ENCODE data around the gene TFEB. TPM values are rescaled to one million over a fixed set of nuclear protein-coding genes. Genes with fewer than 3 reads are reported as not detected.

Gene TFEB
- total and polyA plus RNA-seq, 2 donors from 2014 or later: 50.7 to 51.0 TPM

DNA sequence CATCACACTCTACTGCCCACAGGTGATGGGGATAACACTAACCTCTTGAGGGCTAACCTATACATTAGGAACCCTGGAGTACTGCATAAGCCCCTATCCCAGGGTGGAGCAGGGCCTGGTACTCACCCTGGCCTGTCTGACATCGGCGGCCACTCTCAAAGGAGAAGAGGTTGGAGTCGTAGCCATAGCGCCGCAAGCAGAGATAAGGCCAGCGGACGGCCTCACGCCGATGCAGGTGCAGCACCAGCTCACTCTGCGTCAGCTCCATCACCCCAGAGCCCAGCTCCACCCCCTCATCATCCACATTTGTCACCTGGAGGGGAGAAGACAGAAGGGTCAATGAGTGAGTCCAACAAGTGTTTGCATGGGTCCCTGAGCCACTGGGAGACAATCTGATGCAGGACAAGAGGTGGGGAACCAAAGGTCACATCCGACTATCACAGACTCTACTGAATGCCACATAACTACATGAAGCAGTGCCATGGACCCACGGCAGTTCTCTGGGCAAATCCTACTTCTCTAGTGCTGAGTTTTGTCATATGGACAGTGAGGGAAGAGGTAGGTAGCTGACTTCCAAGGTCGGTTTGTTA, 40.0 kb upstream of the TFEB start:
- Histone ChIP-seq H3K9ac (ENCODE audit: low read length in 3 of 3) (no peak overlapping the region), H3K27me3 (ENCODE audit: control insufficient read depth, insufficient read depth, low read length) (no peaks in the 10 kb centered on the region), H3K4me1 (ENCODE audit: control insufficient read depth in 2 of 3, insufficient read depth in 2 of 3, low read depth in 1 of 3, low read length in 3 of 3) (peaks cover 0 to 5% (median 0%) of the 10 kb centered on the region in 3 donors), H3K27ac (ENCODE audit: low read depth in 2 of 2, low read length in 2 of 2) (no peak overlapping the region), H3K9me3 (ENCODE audit: control insufficient read depth in 2 of 3, insufficient read depth in 1 of 3, low read length in 3 of 3) (no peaks in the 10 kb centered on the region), H3K4me3 (ENCODE audit: low read length in 3 of 3) (no peak overlapping the region), H3K36me3 (ENCODE audit: control insufficient read depth in 2 of 3, insufficient read depth in 3 of 3, low read length in 3 of 3) (peaks cover 2 to 27% (median 25%) of the 10 kb centered on the region in 3 donors)
- no peak for FAIRE-seq
- intact Hi-C loops (cut with DNase I): no loop called here
- no peak for DNase-seq
- TF ChIP-seq, protein P1, sequence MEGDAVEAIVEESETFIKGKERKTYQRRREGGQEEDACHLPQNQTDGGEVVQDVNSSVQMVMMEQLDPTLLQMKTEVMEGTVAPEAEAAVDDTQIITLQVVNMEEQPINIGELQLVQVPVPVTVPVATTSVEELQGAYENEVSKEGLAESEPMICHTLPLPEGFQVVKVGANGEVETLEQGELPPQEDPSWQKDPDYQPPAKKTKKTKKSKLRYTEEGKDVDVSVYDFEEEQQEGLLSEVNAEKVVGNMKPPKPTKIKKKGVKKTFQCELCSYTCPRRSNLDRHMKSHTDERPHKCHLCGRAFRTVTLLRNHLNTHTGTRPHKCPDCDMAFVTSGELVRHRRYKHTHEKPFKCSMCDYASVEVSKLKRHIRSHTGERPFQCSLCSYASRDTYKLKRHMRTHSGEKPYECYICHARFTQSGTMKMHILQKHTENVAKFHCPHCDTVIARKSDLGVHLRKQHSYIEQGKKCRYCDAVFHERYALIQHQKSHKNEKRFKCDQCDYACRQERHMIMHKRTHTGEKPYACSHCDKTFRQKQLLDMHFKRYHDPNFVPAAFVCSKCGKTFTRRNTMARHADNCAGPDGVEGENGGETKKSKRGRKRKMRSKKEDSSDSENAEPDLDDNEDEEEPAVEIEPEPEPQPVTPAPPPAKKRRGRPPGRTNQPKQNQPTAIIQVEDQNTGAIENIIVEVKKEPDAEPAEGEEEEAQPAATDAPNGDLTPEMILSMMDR (IDR thresholded peaks at IDR 0.05; ENCODE audit: borderline replicate concordance, extremely low read depth, insufficient read depth): no peak

DNA sequence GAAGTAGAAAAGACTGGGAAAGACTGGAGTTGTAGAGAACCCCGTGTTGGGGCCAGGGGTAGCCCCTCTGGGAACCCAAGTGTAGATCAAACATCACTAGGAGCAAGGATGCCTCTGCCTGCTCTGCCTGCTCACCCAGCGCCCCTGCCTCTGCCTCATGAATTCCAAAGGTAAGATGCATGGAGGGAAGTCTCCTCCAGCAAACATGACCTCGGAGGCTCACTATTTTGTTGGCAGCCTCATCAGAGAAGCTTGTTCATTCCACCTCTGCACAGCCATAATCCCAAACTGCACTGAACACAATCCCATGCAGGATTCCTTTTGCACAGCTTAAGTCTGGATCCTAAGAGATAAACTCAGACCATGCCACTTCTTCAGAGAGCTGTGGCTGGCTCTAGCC, 39.4 kb upstream of the TFEB start:
- Histone ChIP-seq H3K9ac (ENCODE audit: low read length in 3 of 3) (no peak overlapping the region), H3K36me3 (ENCODE audit: control insufficient read depth in 2 of 3, insufficient read depth in 3 of 3, low read length in 3 of 3) (peaks cover 2 to 27% (median 27%) of the 10 kb centered on the region in 3 donors), H3K4me1 (ENCODE audit: control insufficient read depth in 2 of 3, insufficient read depth in 2 of 3, low read depth in 1 of 3, low read length in 3 of 3) (peaks cover 0 to 5% (median 0%) of the 10 kb centered on the region in 3 donors), H3K9me3 (ENCODE audit: control insufficient read depth in 2 of 3, insufficient read depth in 1 of 3, low read length in 3 of 3) (no peaks in the 10 kb centered on the region), H3K27me3 (ENCODE audit: control insufficient read depth, insufficient read depth, low read length) (no peaks in the 10 kb centered on the region), H3K4me3 (ENCODE audit: low read length in 3 of 3) (no peak overlapping the region), H3K27ac (ENCODE audit: low read depth in 2 of 2, low read length in 2 of 2) (no peak overlapping the region)
- TF ChIP-seq, protein P1 (IDR thresholded peaks at IDR 0.05; ENCODE audit: borderline replicate concordance, extremely low read depth, insufficient read depth): no peak
- intact Hi-C loops (cut with DNase I): no loop called here
- DNase-seq: no peak
- no peak for FAIRE-seq

DNA sequence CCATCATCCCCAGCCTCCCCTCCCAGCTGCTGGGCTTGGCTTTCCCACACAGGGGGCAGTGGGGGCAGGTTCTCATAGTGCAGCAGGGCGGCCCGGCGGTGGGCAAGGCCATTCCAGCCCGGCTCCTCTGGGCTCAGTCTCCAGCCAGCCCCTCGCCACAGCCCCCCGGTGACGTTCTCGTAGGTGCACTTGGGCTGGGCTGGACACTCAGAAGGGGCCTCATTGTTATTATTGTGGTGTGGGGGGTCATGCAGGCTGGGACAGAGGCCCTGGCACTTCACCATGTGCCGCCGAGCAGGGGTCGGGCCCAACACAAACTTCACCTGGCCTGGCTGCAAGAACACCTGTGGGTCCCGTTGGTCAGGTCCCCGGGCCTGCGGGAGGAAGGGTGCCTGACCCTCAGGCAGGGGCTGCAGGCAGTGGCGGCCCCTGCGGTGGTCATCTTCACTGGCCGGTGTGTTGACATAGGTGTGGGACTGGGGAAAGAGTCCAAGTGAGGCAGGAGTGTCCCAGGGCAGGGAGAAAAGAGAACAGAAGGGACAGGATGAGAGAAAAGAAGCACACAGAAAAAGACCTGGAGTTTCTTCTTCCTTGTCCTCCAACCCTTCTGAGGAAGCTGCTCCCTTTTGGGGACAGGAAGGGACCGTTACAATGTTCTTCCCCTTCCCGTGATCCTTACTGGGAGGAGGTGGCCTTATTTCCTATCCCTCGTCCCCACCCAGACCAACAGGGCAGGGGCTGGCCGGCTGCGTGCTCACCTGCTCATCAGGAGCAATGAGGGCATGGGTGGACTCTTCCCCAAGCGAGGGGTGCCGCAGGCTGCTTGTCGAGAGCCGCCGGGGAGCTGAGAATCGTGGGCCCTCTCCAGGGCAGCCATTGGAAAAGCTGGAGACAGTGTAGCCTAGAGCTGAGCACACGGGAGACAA, 35.9 kb upstream of the TFEB start:
- intact Hi-C loops (cut with DNase I): no loop called here
- H3K27ac ChIP-seq (ENCODE audit: low read depth in 2 of 2, low read length in 2 of 2): no peak overlapping the region
- no peak overlapping the region for H3K4me3 ChIP-seq (ENCODE audit: low read length in 3 of 3)
- H3K27me3 ChIP-seq (ENCODE audit: control insufficient read depth, insufficient read depth, low read length): no peaks in the 10 kb centered on the region
- no peaks in the 10 kb centered on the region for H3K9me3 ChIP-seq (ENCODE audit: control insufficient read depth in 2 of 3, insufficient read depth in 1 of 3, low read length in 3 of 3)
- TF ChIP-seq, protein P1 (IDR thresholded peaks at IDR 0.05; ENCODE audit: borderline replicate concordance, extremely low read depth, insufficient read depth): no peak
- peaks cover 0 to 6% (median 0%) of the 10 kb centered on the region in 3 donors for H3K4me1 ChIP-seq (ENCODE audit: control insufficient read depth in 2 of 3, insufficient read depth in 2 of 3, low read depth in 1 of 3, low read length in 3 of 3)
- no peak for DNase-seq
- no peak overlapping the region for H3K9ac ChIP-seq (ENCODE audit: low read length in 3 of 3)
- FAIRE-seq: no peak
- peaks cover 2 to 27% (median 25%) of the 10 kb centered on the region in 3 donors for H3K36me3 ChIP-seq (ENCODE audit: control insufficient read depth in 2 of 3, insufficient read depth in 3 of 3, low read length in 3 of 3)
